ENCODE measurements around the gene MAD1L1.

The MAD1L1 gene

GRCh38 chr7:1917221-1918062 lies 315.3 kb downstream of the MAD1L1 start:
- DNase-seq = no peak

DNA sequence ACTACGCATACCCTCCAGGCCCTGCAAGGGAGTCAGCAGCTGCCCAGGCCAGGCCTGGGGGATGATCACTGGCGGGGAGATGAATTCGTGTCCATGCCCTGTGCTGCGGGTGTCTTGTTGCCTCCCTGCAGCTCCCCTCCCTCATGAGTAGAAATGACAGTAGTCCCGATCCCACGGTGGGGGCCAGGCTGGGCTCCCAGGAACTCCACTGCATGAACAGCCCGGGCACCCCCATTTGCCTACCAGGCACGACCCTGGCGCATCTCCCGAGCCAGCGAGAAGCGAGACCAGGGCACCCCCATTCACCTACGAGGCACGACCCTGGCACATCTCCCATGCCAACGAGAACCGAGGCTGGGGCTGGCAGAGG lies 316.2 kb downstream of the MAD1L1 start:
- no peak for DNase-seq

GRCh38 chr7:1915956-1916600 lies 316.7 kb downstream of the MAD1L1 start:
- DNase-seq = no peak

DNA sequence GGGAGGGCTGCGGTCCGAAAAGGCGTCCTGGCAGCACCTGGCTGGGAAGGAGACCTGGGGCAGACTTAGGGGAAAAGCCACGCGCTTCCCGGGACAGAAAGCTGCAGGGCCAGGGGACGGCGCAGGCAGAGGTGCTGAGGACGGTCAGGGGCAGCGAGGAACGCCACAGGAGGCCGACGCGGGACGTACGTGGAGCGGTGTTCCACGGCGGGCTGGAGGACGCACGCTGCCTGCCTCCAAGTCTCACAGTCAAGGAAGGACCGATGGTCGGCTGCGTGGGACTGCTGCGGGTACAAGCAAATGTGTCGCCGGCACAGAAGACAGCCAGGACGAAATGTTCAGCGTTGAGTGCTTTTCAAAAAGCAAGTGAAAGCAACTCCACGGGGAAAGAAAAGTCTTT lies 317.4 kb downstream of the MAD1L1 start:
- no peak for DNase-seq

- no peak for DNase-seq
Observed at GRCh38 chr7:1914743-1915142, 318.0 kb downstream of the MAD1L1 start.

DNA sequence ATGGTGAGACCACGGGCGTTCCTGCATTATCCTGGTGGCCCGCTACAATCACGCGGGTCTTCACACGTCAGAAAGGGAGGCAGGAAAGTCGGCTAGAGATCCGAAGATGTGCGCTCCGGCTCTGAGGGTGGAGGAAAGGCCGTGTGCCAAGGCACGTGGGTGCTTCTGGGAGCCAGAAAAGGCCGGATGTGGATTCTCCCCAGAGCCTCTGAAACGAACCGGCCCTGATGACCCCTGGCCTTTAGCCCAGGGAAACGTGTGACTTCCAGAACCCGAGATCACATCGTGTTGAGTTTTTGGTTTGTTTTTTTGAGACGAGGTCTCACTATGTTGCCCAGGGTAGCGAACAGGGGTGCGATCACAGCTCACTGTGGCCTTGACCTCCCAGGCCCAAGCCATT lies 318.4 kb downstream of the MAD1L1 start:
- DNase-seq = no peak

GRCh38 chr7:1913466-1914282 lies 319.1 kb downstream of the MAD1L1 start:
- no peak for DNase-seq

GRCh38 chr7:1912593-1913465 lies 319.9 kb downstream of the MAD1L1 start:
- DNase-seq = no peak

DNA sequence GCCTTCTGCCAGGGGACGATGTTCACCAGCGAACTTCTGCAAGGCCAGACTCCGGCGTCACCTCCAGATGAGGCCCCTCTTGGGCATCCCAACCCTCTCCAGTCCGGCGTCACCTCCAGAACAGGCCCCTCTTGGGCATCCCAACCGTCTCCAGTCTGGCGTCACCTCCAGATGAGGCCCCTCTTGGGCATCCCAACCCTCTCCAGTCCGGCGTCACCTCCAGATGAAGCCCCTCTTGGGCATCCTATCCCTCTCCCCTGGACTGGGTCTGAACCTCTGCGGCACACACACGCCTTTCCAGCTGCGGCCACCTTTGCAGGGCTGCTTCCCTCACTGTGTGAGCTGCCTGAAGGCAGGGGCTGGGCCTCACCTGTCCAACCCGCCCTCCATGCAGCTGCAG lies 321.2 kb downstream of the MAD1L1 start:
- no peak for DNase-seq

- no peak for DNase-seq
Observed at GRCh38 chr7:1910827-1911226, 321.9 kb downstream of the MAD1L1 start.

- DNase-seq = no peak
Observed at GRCh38 chr7:1910081-1910685, 322.6 kb downstream of the MAD1L1 start.

DNA sequence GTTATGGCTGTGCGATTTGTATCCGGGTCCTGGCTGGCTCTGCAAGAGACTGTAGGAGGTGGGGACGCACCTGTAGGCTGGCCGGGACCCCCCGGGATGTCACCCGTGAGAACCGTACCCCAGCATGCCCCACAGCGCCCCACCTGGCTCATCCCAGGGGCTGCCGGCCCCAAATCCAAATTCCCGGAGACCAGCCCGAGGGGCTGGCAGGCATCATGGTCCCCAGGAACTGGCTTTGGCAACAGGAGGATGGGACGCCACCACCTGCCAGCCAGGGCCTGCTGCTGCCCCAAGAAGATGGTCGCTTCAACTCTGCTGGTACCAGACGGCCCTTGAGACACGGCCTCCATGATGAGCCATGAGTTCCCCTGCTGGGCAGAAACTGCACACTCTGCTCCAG lies 323.3 kb downstream of the MAD1L1 start:
- DNase-seq = no peak

DNA sequence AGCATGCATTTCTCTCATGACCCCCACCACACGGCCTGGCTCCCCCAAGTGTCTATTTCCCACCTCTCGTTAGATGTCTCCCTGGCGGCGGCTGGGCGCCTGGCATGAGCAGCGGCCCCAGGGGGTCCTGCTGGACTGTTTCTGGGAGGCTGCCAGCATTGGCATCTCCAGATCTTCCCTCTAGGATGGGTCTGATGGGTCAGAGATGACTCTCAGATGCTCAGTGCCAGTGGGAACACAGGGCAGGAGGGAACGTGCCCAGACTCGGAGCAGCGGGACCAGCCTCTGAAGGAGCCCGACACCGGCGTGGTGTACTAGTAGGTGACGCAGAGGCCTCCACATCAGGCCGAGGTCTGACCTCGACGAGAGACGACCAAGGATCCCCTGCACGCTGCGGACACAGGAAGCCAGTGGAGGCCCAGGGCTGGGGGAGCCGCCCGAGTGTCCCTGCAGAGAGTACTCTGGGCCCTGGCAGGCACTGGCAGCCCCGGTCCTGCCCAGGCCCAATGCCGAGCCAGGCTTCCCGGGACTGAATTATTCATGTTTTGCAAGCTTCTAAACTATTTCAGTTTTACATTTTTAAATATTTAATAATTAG lies 323.8 kb downstream of the MAD1L1 start:
- no peak for DNase-seq

- no peak for DNase-seq
Observed at GRCh38 chr7:1907751-1908365, 324.9 kb downstream of the MAD1L1 start.

DNA sequence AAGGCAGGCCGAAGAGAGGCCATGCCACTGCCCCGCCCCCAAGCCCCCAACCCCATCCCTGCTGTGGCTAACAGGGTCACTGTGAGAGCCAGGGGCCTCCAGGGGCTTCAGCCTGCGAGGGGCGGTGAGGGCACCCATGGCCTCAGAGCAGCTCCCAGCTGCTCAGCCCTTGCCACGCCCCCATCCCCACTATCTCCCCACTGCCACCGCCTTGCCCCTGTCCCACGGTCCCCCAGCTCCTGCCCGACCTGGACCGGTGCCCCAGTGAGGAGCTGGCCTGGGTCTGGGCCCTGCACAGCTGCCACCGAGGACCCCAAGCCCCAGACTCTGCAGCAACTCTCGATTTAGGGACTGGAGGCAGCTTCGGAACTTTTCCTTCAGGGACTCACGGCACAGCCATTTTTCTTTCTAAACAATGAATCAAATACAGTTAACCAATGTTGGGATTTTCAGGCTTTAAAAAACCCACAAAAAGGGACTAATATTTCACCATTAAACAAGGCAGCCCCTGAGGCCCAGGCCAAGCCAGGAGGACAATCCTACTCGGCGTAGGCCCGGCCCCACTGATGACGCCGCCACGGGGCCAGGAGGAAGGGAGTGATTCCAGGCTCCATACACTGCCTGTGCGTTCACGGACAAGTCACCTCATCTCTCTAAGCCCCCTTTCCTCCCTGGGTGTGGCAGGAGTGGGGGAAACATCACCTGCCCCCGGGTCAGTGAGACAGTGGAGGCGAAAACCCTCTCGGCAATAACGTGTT lies 325.6 kb downstream of the MAD1L1 start:
- DNase-seq = no peak

- DNase-seq = no peak
Observed at GRCh38 chr7:1906087-1906830, 326.5 kb downstream of the MAD1L1 start.

DNA sequence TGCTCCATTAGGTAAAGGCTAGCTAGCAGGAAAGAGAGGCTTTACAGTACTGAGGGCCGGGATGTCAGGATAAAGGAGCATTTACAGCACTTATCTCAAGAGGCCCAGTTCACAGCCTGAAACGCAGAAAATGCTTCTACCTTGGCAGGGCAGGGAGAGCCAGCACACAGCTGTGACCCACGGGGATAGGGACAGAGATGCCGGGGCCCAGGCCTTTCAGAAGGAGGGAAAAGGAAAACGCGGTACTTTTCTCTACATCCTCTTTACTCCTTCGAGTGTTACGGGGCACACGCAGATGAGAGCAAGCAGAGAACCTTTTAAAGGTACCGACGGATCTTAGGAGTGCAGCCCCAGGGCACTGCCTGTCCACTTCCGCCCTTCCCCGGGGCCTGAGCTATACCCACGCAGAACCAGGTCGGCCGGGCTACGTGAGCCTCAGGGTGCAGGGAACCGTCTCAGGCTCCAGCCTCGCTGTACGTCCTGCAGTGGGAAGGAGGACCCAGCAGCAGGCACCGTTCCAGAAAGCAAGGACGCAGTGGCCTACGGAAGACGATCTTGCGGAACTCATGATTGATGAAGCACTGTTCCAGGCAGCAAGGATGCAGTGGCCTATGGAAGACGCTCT lies 330.4 kb downstream of the MAD1L1 start:
- DNase-seq = no peak

- DNase-seq = no peak
Observed at GRCh38 chr7:1901431-1902210, 331.1 kb downstream of the MAD1L1 start.

- no peak for DNase-seq
Observed at GRCh38 chr7:1900847-1901246, 331.9 kb downstream of the MAD1L1 start.
